HG03135 (cell line): ENCODE data around the gene GNE.
A peak's percentile ranks its signal among the peaks of the same experiment; 100 is the strongest.
"Not testable (repeated sequence)": the region's sequence is repeated elsewhere in the genome, so short reads cannot be mapped to it uniquely, and the experiment has no call there.

Experiments used
- ATAC-seq: cut with Tn5 transposase; IDR thresholded peaks from one replicate; pipeline ENCODE4 v1.9.1; 2021; ENCODE audit warnings: mild to moderate bottlenecking, moderate library complexity; ENCODE audit not compliant: unreplicated experiment

The GNE gene

GRCh38 chr9:36258208-36258995, at the start of gene GNE:
Gene GNE, minus strand, starts transcription at chr9:36258448. Its CDS starts 9,093 bp downstream, at chr9:36249355.
- peak; percentile 90 for ATAC-seq

DNA sequence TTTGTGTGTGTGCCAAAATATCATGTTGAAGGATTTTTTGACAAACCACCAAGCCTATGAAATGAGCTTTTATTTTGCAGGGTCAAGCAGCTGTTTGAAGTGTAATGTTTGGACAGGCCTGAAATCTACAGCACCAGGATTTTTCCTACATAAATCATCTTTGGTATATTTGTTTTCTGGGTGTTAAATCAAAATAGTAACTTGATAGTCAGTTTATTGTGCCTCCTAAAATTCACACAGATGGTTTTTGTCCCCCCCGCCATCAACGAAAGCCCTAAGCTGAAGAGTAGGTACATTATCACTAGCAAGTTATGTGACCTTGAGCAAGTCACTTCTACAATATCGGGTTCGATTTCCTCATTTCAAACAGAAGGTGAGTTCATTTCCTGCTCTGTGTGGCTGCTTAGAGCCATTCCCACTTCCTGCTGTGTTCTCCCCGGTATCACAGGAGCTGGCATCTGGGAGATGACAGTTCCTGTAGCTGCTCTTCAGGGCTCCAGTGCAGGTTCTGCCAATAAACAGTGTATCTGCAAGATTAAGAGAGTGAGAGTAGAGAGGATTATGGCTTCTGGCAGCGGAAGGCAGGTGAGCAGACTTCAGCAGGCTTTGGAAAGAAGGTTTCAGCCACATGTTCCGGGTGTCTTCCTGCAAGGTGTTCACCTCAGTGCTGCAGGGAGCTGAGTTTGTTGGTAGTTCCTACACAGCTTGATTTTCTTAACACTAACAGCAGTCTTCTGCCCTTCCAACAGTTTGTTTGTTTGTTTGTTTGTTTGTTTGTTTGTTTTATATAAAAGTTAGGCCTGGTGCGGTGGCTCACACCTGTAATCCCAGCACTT, 48.4 kb upstream of the GNE start:
- no peak for ATAC-seq

DNA sequence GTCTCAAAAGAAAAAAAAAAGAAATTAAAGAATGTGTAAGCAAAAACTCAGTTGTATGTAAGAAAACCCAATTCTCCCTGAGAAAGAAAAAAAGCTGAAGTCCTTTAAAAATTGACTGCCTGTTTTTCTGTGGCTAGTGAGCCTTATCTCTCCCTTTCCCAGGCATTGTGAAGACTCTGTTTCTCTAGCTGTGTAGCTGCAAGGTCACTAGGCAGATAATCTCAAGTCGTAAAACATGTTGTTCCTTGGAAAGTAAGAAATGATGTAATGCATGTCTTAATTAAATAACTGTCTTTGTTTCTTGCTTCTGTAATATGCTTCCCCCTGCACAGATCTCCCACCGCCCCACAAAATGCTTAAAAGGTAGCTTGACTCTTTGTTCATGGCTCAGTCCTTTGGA, 46.1 kb upstream of the GNE start:
- ATAC-seq: not testable (repeated sequence)

DNA sequence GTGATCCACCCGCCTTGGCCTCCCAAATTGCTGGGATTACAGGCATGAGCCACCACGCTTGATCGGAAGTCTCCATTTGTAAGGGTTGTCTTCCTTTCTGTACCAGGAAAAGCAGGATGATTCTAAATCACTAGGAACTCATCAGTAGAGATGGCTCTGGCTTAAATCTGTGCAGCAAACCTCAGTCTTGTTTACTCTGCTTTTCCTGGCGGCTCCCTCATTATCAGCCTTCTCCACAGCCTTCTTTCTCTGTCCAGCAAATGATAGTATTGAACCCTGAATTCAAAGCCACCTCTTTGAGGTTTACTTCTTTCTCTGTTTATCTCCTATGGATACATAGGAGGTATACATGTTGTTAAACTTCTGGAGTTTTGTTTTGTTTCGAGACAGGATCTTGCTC, 43.0 kb upstream of the GNE start:
- no peak for ATAC-seq

GRCh38 chr9:36298566-36298965, 40.3 kb upstream of the GNE start:
- ATAC-seq: no peak

DNA sequence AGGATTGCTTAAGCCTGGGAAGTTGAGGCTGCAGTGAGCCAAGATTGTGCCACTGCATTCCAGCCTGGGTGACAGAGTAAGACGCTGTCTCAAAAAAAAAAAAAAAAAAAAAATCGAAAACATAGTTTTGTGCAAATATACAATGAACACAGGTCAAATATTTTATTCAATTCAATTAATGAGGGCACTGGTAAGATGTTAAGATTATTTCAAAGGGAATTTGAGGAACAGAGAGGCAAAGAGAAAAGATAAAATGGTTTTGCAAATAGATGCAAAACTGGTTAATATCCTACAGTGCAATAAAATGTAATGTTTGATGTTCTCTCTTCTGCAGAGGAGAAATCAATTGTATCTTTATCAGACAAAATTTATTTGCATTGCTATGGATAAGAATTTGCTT, 39.5 kb upstream of the GNE start:
- no peak for ATAC-seq

GRCh38 chr9:36294996-36295395, 36.7 kb upstream of the GNE start:
- not testable (repeated sequence) for ATAC-seq

GRCh38 chr9:36293918-36294317, 35.7 kb upstream of the GNE start:
- ATAC-seq: no peak

GRCh38 chr9:36293171-36293570, 34.9 kb upstream of the GNE start:
- no peak for ATAC-seq

DNA sequence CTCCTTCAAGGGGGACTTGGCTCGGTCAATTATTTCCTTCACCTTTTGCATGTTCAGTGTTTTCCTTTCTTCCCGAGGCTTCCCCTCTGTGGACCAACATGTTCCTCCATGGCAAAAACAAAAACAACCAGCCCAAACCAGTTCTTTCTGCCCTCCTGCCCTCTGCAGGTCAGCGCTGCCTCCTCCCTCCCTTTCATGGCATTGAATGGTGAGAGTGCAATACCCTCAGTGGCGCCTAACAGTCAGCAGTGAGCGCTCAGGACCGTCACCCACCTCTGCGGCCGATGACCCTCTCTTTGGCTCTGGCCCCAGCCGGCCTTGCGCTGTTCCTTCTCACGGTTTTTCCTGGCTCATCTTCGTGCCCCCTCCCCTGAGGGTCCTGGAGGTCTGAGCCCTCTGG, 34.4 kb upstream of the GNE start:
- no peak for ATAC-seq

- ATAC-seq: no peak
Measured at GRCh38 chr9:36290996-36291395, 32.7 kb upstream of the GNE start.

DNA sequence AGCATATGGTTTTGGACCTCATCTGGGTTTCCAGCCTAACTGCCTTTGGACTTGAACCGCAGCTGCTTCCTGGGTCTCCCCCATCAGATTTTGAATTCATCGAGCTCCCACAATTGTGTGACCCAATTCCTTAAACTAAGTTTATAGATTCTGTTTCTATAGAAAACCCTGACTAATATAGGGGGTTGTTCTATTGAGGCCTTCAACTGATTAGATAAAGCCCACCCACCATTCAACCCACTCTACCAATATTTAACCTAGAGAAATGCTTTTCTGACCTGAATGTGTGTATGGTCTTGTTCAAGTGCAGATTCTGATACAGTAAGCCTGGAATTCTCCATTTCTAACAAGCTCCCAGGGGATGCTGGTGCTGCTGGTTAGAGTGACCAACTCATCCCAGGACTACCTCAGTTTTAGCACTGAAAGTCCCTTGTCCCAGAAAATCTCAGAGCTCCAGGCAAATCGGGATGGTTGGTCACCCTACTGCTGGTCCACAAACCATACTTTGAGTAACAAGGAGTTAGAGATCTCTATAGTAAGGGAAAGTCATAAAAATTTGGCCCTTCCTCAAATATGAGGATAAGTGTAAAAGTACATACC, 31.7 kb upstream of the GNE start:
- no peak for ATAC-seq

- ATAC-seq: no peak
Measured at GRCh38 chr9:36288070-36288469, 29.8 kb upstream of the GNE start.

DNA sequence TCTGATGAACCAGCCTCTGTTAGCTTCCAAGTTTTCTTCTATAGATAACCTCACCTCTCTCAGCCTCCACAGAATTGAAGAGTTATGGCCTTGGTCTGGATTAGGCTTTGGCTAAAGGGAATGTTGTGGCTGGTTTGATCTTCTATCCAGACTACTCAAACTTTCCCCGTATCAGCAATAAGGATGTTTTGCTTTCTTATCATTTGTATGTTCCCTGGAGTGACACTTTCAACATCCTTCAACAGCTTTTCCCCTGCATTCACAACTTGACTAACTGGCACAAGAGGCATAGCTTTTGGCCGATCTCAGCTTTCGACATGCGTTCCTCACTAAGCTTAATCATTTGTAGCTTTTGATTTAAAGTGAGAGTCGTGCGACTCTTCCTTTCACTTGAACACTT, 28.1 kb upstream of the GNE start:
- ATAC-seq: no peak

- ATAC-seq: no peak
Measured at GRCh38 chr9:36284226-36284625, 26.0 kb upstream of the GNE start.

GRCh38 chr9:36282275-36282674, 24.0 kb upstream of the GNE start:
- no peak for ATAC-seq

GRCh38 chr9:36280989-36281388, 22.7 kb upstream of the GNE start:
- no peak for ATAC-seq

DNA sequence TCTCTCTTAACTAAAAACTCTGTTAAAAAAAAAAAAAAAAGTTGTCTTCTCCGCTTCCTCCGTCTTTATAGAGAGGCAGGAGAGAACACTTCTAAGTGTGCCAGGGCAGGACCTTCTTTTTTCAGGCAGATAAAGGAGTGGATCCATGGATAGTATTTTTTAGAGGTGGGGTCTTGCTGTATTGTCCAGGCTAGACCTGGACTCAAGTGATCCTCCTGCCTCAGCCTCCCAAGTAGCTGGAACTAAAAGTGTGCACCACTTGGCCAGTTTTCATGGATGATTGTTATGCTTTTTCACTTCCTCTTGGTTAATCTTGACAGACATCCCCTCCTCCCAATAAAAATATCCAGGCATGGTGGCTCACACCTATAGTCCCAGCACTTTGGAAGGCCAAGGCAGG, 20.0 kb upstream of the GNE start:
- no peak for ATAC-seq

DNA sequence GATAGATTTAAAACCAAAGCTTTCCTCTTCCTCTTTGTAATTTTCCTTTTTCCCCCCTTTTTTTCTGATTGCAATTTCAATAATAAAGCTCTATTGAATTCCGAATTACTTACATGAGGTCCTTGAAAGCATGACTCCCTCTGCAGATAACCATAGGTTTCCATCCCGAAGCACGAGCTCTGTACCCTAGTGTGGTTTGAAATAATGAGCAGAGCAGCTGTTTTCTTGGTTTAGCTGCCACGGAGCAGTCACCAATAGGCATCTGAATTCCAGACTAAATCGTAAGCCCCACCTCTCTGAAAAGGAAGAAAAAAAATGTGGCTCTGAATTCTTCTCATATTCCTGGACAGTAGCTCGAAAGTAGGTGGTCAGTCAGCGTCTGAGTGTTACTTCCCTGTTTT, 18.5 kb upstream of the GNE start:
- no peak for ATAC-seq

DNA sequence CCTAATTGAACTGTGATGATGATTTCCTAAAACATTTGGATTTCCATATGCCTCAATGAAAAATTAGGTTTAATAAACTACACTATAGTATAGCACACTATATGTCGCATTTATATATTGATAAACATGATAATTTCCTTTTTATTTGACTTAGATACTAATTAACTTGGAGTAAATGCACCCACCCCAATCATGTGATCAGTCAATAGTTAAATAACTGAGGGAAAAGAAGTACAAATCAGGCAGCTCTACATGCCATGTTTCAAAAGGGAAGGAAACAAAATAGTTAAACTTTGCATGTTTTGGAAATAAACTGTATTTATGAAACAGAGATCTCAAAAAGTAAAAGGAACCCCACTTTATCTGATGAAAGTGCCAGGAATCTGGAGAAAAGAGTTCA, 18.0 kb upstream of the GNE start:
- ATAC-seq: no peak

- ATAC-seq: no peak
Measured at GRCh38 chr9:36275060-36275459, 16.8 kb upstream of the GNE start.

GRCh38 chr9:36273354-36273753, 15.1 kb upstream of the GNE start:
- not testable (repeated sequence) for ATAC-seq
